HepG2 (cell line): Measurements from ENCODE around the gene SLC2A2. TPM values are rescaled to one million over a fixed set of nuclear protein-coding genes. Genes with fewer than 3 reads are reported as not detected.
A peak's percentile ranks its signal among the peaks of the same experiment; 100 is the strongest.

ENCODE experiments used
- ATAC-seq: fragments of 200-7000 bp; cut with Tn5 transposase; 3 replicates; pipeline ENCODE4 v1.9.1; 2020; ENCODE audit warnings: mild to moderate bottlenecking, moderate library complexity
- BruUV-seq: library from RNA; stranded (reverse); fragments of 400-500 nt; replicated peaks from 2 replicates; lab custom pipeline; 2021; lab: Mats Ljungman, UMichigan
- CTCF ChIA-PET: fragments of 300-600 bp; formaldehyde crosslinking; extraction: SDS; loops from one replicate; lab custom pipeline; 2021; ENCODE audit warnings: low total read pairs, inconsistent platforms, low intra/inter-chr PET ratio; lab: Yijun Ruan, JAX
- POLR2A ChIA-PET: fragments of 350-600 bp; sonication (Branson Sonifier 250); formaldehyde crosslinking; loops from one replicate; lab custom pipeline; 2020; ENCODE audit warnings: antibody characterized with exemption, inconsistent platforms; lab: Yijun Ruan, JAX
- DNase-seq: peaks from one replicate; pipeline ENCODE4 v3.0.0-alpha.2; 2015; ENCODE audit warnings: low spot score
- FAIRE-seq: peaks from 3 replicates; lab custom pipeline; 2011; peaks lifted over from hg19 to GRCh38; lab: Jason Lieb, UNC
- H2AFZ ChIP-seq: one replicate; pipeline ENCODE4 v1.6.1; 2011; ENCODE audit warnings: low read length, inconsistent platforms
- H3K27ac ChIP-seq: fragments of 300-600 bp; 3 replicates; pipeline ENCODE4 v1.8.0; 2011; ENCODE audit warnings: mixed run types, mild to moderate bottlenecking, mixed read lengths, low read length, inconsistent platforms; ENCODE audit not compliant: insufficient read depth; ENCODE audit errors: extremely low read length
- H3K27me3 ChIP-seq, 2 experiments: fragments of 200-600 bp in 1 of 2; 2 replicates in 1 of 2; 3 replicates in 1 of 2; pipeline versions ENCODE4 v1.6.0 to v1.8.0; 2011; ENCODE audit warnings: low read length in 2 of 2, mild to moderate bottlenecking in 2 of 2, moderate library complexity in 2 of 2, inconsistent platforms in 1 of 2; ENCODE audit not compliant: insufficient read depth in 2 of 2, control insufficient read depth in 1 of 2
- H3K36me3 ChIP-seq, 2 experiments: fragments of 200-600 bp in 1 of 2; replicated peaks in 1 of 2; 2 replicates in 1 of 2; 3 replicates in 1 of 2; pipeline versions ENCODE4 v1.5.1 to v1.8.0; 2011; ENCODE audit warnings: low read length in 2 of 2, inconsistent platforms in 1 of 2; ENCODE audit not compliant: insufficient read depth in 2 of 2, control insufficient read depth in 1 of 2
- H3K4me1 ChIP-seq: 2 replicates; pipeline ENCODE4 v1.5.1; 2012; ENCODE audit warnings: low read length, inconsistent platforms; ENCODE audit not compliant: insufficient read depth
- H3K4me2 ChIP-seq: 2 replicates; pipeline ENCODE4 v1.6.0; 2011; ENCODE audit warnings: low read depth, low read length, inconsistent platforms
- H3K4me3 ChIP-seq, 3 experiments: fragments of 200-600 bp in 1 of 3; sonication (generic), shearing (Covaris generic) in 1 of 3; replicated peaks in 1 of 3; 2 replicates each; pipeline ENCODE4 v1.5.1; 2011 to 2016; ENCODE audit warnings: low read length in 3 of 3, inconsistent platforms in 2 of 3, low read depth in 2 of 3, mild to moderate bottlenecking in 2 of 3, control low read depth in 1 of 3, mixed read lengths in 1 of 3; ENCODE audit not compliant: insufficient read depth in 1 of 3
- H3K79me2 ChIP-seq: one replicate; pipeline ENCODE4 v1.6.1; 2011; ENCODE audit warnings: low read length, inconsistent platforms; ENCODE audit not compliant: insufficient read depth
- H3K9ac ChIP-seq: 2 replicates; pipeline ENCODE4 v1.6.0; 2011; ENCODE audit warnings: mild to moderate bottlenecking, low read depth, low read length, inconsistent platforms; ENCODE audit not compliant: insufficient read depth
- H3K9me3 ChIP-seq: 2 replicates; pipeline ENCODE4 v1.5.1; 2012; ENCODE audit warnings: mild to moderate bottlenecking, low read length
- H4K20me1 ChIP-seq: 2 replicates; pipeline ENCODE4 v1.6.0; 2011; ENCODE audit warnings: inconsistent platforms, mild to moderate bottlenecking, low read length, moderate library complexity; ENCODE audit not compliant: insufficient read depth
- CBX5 ChIP-seq: sonication (generic); formaldehyde crosslinking; IDR thresholded peaks from 2 replicates; pipeline ENCODE4 v1.4.0; 2020; ENCODE audit warnings: missing genetic modification reagents, borderline replicate concordance
- EHMT2 ChIP-seq: fragments of 200-600 bp; sonication (generic); IDR thresholded peaks from 2 replicates; pipeline ENCODE4 v1.7.0; 2017; ENCODE audit warnings: antibody characterized with exemption, low read depth, low read length, borderline replicate concordance
- HOXA9 ChIP-seq: sonication (generic); formaldehyde crosslinking; IDR thresholded peaks from 2 replicates; pipeline ENCODE4 v1.8.1; 2022; ENCODE audit warnings: missing genetic modification reagents, mild to moderate bottlenecking, moderate library complexity, borderline replicate concordance
- NFE2L1 ChIP-seq: sonication (generic); formaldehyde crosslinking; IDR thresholded peaks from 2 replicates; pipeline ENCODE4 v1.4.0; 2020; ENCODE audit warnings: missing genetic modification reagents, mild to moderate bottlenecking, borderline replicate concordance
- ZNF17 ChIP-seq: sonication (generic); formaldehyde crosslinking; IDR thresholded peaks from 2 replicates; pipeline ENCODE4 v1.5.0; 2020; ENCODE audit warnings: mild to moderate bottlenecking, missing genetic modification reagents
- WGBS: methylation state at CpG from one replicate; pipeline ENCODE4 v1.1.6; 2017; ENCODE audit warnings: low lambda C conversion rate; 5-methylcytosine and 5-hydroxymethylcytosine counted together
- in situ Hi-C: cut with HindIII; loops from 2 replicates; pipeline ENCODE4 v1.10.0; 2017; ENCODE audit warnings: low pct_unique_long_range_greater_than_20kb; ENCODE audit not compliant: extremely low pct_ligation_motif_present
- intact Hi-C: fragments of 100-400 bp; cut with micrococcal nuclease; formaldehyde crosslinking; loops from one replicate; pipeline ENCODE4 v1.10.0; 2022; ENCODE audit not compliant: unreplicated experiment
- polyA plus RNA-seq, 8 experiments: library from polyadenylated mRNA; depleted of rRNA in 3 of 8; stranded (reverse) in 7 of 8; unstranded in 1 of 8; fragments of >200 nt; fragmentation: Illumina TruSeq in 4 of 8; extraction: Trizol in 4 of 8; gene quantifications; 2 replicates each; pipeline versions ENCODE4 v1.2.1 to v1.2.3, GENCODE V29; 2011 to 2016; ENCODE audit warnings: low read depth in 4 of 8, missing spikeins in 1 of 8, mixed read lengths in 1 of 8; ENCODE audit not compliant: insufficient read depth in 1 of 8
- total RNA-seq, 5 experiments: library from RNA; depleted of rRNA; stranded (reverse); fragments of >200 nt; fragmentation: Illumina TruSeq; extraction: Trizol; gene quantifications; 2 replicates each; pipeline ENCODE4 v1.2.3, GENCODE V29; 2016; ENCODE audit warnings: low read depth in 1 of 5
- TF ChIP-seq, protein P1 (sequence below): sonication (generic); formaldehyde crosslinking; IDR thresholded peaks from 2 replicates; pipeline ENCODE4 v1.5.0; 2020; ENCODE audit warnings: mild to moderate bottlenecking, missing genetic modification reagents, borderline replicate concordance
- TF ChIP-seq, protein P2 (sequence below): sonication (generic); formaldehyde crosslinking; IDR thresholded peaks from 2 replicates; pipeline ENCODE4 v1.5.1; 2020; ENCODE audit warnings: mild to moderate bottlenecking, missing genetic modification reagents, borderline replicate concordance

Gene SLC2A2
- total and polyA plus RNA-seq, 2 of the 13 experiments (the other 11 are each of a cell fraction or from before 2014, with no cell fraction given) = 19.5 to 23.2 TPM

- TF ChIP-seq, protein P1, sequence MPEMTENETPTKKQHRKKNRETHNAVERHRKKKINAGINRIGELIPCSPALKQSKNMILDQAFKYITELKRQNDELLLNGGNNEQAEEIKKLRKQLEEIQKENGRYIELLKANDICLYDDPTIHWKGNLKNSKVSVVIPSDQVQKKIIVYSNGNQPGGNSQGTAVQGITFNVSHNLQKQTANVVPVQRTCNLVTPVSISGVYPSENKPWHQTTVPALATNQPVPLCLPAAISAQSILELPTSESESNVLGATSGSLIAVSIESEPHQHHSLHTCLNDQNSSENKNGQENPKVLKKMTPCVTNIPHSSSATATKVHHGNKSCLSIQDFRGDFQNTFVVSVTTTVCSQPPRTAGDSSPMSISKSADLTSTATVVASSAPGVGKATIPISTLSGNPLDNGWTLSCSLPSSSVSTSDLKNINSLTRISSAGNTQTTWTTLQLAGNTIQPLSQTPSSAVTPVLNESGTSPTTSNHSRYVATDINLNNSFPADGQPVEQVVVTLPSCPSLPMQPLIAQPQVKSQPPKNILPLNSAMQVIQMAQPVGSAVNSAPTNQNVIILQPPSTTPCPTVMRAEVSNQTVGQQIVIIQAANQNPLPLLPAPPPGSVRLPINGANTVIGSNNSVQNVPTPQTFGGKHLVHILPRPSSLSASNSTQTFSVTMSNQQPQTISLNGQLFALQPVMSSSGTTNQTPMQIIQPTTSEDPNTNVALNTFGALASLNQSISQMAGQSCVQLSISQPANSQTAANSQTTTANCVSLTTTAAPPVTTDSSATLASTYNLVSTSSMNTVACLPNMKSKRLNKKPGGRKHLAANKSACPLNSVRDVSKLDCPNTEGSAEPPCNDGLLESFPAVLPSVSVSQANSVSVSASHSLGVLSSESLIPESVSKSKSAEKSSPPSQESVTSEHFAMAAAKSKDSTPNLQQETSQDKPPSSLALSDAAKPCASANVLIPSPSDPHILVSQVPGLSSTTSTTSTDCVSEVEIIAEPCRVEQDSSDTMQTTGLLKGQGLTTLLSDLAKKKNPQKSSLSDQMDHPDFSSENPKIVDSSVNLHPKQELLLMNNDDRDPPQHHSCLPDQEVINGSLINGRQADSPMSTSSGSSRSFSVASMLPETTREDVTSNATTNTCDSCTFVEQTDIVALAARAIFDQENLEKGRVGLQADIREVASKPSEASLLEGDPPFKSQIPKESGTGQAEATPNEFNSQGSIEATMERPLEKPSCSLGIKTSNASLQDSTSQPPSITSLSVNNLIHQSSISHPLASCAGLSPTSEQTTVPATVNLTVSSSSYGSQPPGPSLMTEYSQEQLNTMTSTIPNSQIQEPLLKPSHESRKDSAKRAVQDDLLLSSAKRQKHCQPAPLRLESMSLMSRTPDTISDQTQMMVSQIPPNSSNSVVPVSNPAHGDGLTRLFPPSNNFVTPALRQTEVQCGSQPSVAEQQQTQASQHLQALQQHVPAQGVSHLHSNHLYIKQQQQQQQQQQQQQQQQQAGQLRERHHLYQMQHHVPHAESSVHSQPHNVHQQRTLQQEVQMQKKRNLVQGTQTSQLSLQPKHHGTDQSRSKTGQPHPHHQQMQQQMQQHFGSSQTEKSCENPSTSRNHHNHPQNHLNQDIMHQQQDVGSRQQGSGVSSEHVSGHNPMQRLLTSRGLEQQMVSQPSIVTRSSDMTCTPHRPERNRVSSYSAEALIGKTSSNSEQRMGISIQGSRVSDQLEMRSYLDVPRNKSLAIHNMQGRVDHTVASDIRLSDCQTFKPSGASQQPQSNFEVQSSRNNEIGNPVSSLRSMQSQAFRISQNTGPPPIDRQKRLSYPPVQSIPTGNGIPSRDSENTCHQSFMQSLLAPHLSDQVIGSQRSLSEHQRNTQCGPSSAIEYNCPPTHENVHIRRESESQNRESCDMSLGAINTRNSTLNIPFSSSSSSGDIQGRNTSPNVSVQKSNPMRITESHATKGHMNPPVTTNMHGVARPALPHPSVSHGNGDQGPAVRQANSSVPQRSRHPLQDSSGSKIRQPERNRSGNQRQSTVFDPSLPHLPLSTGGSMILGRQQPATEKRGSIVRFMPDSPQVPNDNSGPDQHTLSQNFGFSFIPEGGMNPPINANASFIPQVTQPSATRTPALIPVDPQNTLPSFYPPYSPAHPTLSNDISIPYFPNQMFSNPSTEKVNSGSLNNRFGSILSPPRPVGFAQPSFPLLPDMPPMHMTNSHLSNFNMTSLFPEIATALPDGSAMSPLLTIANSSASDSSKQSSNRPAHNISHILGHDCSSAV (CRISPR knock-in tag) = no peak
- TF ChIP-seq ZNF17 (CRISPR knock-in tag) (no peak), NFE2L1 (CRISPR knock-in tag) (no peak)
Measured at GRCh38 chr3:171001250-171001893, 25.1 kb downstream of the SLC2A2 start (continued).

DNA sequence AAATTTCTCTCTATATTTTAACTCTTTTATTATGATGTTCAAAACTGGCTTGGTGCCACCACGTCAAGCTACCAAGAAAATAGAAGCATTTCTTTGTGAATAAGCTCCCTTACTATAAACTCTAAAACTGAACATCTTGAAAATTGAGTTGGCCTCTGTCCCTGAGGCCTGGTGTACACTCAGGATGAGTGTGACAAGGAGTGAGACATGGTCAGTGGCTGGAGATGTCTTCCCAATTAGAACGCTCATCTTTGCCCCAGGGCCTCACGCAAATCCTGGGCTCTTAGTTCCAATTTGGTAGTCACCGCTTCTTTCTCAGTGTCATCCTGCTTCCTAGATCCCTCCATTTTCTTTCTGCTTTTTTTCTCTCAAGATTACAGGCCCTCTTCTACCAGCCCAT, 26.2 kb downstream of the SLC2A2 start:
- Histone ChIP-seq H3K36me3 (peaks cover 1 to 7% of the 10 kb centered on the region in 2 experiments; a peak in 2 of 5 replicates), H2AFZ (no peak overlapping the region), H3K27me3 (no peaks in the 10 kb centered on the region), H3K27ac (peak overlapping the region; percentile 87), H3K9ac (peak overlapping the region; percentile 57), H3K79me2 (no peaks in the 10 kb centered on the region), H3K9me3 (no peaks in the 10 kb centered on the region), H4K20me1 (no peaks in the 10 kb centered on the region), H3K4me2 (0 out of 2 replicates have a peak overlapping the region, but pooled peaks have one; percentile 59), H3K4me1 (peaks cover 98% of the 10 kb centered on the region), H3K4me3 (no peak overlapping the region)
- no peak for FAIRE-seq
- no peak for DNase-seq
- WGBS = 88% methylated on average over 4 of the region's 4 CpGs
- CTCF ChIA-PET = no interaction called here
- BruUV-seq = no TSS peak
- in situ Hi-C loops (no loop called here), intact Hi-C loops (no loop called here)
- POLR2A ChIA-PET = interaction anchor here (0.9 kb wide), 2 partner anchors 15 to 34 kb away, joined by 4 read pairs; no protein-coding TSS in a partner anchor
- no peak for ATAC-seq
- TF ChIP-seq CBX5 (CRISPR knock-in tag) (no peak), EHMT2 (peak; percentile 38; the same call in 1 of the 2 replicates), HOXA9 (CRISPR knock-in tag) (no peak)
- TF ChIP-seq, protein P2, sequence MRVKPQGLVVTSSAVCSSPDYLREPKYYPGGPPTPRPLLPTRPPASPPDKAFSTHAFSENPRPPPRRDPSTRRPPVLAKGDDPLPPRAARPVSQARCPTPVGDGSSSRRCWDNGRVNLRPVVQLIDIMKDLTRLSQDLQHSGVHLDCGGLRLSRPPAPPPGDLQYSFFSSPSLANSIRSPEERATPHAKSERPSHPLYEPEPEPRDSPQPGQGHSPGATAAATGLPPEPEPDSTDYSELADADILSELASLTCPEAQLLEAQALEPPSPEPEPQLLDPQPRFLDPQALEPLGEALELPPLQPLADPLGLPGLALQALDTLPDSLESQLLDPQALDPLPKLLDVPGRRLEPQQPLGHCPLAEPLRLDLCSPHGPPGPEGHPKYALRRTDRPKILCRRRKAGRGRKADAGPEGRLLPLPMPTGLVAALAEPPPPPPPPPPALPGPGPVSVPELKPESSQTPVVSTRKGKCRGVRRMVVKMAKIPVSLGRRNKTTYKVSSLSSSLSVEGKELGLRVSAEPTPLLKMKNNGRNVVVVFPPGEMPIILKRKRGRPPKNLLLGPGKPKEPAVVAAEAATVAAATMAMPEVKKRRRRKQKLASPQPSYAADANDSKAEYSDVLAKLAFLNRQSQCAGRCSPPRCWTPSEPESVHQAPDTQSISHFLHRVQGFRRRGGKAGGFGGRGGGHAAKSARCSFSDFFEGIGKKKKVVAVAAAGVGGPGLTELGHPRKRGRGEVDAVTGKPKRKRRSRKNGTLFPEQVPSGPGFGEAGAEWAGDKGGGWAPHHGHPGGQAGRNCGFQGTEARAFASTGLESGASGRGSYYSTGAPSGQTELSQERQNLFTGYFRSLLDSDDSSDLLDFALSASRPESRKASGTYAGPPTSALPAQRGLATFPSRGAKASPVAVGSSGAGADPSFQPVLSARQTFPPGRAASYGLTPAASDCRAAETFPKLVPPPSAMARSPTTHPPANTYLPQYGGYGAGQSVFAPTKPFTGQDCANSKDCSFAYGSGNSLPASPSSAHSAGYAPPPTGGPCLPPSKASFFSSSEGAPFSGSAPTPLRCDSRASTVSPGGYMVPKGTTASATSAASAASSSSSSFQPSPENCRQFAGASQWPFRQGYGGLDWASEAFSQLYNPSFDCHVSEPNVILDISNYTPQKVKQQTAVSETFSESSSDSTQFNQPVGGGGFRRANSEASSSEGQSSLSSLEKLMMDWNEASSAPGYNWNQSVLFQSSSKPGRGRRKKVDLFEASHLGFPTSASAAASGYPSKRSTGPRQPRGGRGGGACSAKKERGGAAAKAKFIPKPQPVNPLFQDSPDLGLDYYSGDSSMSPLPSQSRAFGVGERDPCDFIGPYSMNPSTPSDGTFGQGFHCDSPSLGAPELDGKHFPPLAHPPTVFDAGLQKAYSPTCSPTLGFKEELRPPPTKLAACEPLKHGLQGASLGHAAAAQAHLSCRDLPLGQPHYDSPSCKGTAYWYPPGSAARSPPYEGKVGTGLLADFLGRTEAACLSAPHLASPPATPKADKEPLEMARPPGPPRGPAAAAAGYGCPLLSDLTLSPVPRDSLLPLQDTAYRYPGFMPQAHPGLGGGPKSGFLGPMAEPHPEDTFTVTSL (CRISPR knock-in tag) = peak; percentile 9; the same call in 1 of the 2 replicates
